Activated naive CD8-positive, alpha-beta T cell treated with anti-CD3 and anti-CD28 coated beads, Interleukin-2, amount 10 ng/mL, durations not matched to agents 7 days and 5 days (primary cell): Measurements from ENCODE around the gene L3MBTL4. TPM values are rescaled to one million over a fixed set of nuclear protein-coding genes. Genes with fewer than 3 reads are reported as not detected.

ENCODE experiments used
- ATAC-seq: fragments of 150-1000 bp; cut with Tn5 transposase; one replicate; pipeline ENCODE4 v1.10.0; 2021; ENCODE audit warnings: low read depth, moderate library complexity
- POLR2A ChIA-PET: fragments of 350-600 bp; sonication (Branson Sonifier 250); formaldehyde crosslinking; loops from one replicate; lab custom pipeline; 2021; ENCODE audit warnings: antibody characterized with exemption; lab: Charles Lee
- DNase-seq: peaks from one replicate; pipeline ENCODE4 v3.0.0; 2021
- H3K27ac Mint-ChIP-seq: one replicate; pipeline ENCODE4 v1.8.0; 2022; ENCODE audit warnings: mild to moderate bottlenecking, mixed read lengths
- H3K27me3 Mint-ChIP-seq: one replicate; pipeline ENCODE4 v1.8.0; 2022; ENCODE audit warnings: mild to moderate bottlenecking, moderate library complexity, mixed read lengths
- H3K36me3 Mint-ChIP-seq: one replicate; pipeline ENCODE4 v1.8.0; 2021; ENCODE audit warnings: mild to moderate bottlenecking, mixed read lengths
- H3K4me1 Mint-ChIP-seq: one replicate; pipeline ENCODE4 v1.8.0; 2021; ENCODE audit warnings: mixed read lengths
- H3K4me3 Mint-ChIP-seq: one replicate; pipeline ENCODE4 v1.8.0; 2022; ENCODE audit warnings: mild to moderate bottlenecking, moderate library complexity, mixed read lengths
- H3K9me3 Mint-ChIP-seq: one replicate; pipeline ENCODE4 v1.8.0; 2021; ENCODE audit warnings: mixed read lengths
- total RNA-seq, 2 experiments: library from RNA; stranded (reverse); gene quantifications; one replicate each; pipeline ENCODE4 v1.2.3, GENCODE V29; 2021

The L3MBTL4 gene
- total RNA-seq, 2 experiments from 2014 or later = 0.08 to 0.09 TPM

- Mint-ChIP-seq H3K9me3 (no peaks in the 10 kb centered on the region), H3K27ac (no peak overlapping the region), H3K4me3 (no peak overlapping the region), H3K27me3 (no peaks in the 10 kb centered on the region), H3K36me3 (no peaks in the 10 kb centered on the region), H3K4me1 (no peaks in the 10 kb centered on the region)
- DNase-seq (no peak), ATAC-seq (no peak)
- POLR2A ChIA-PET = no interaction called here
Observed at GRCh38 chr18:6013171-6013810, 401.4 kb downstream of the L3MBTL4 start.

DNA sequence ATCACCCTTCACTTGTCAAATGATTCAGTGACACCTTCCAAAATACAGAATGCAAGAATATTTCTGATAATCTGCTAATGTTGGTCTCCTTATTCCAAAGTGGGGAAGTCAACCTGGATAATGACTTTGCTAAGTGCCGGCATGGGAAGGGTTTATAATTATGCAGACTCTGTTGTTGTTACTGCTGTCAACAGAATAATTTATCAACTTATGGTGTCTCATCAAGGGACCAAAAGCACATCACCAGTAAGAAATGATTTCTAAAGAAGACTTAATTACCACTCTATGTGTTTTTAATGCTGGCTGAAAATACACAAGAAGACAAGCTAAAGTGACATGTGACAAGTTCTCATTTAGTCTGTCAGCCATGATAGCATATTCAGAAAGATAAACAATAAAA lies 403.8 kb downstream of the L3MBTL4 start:
- Mint-ChIP-seq H3K36me3 (no peaks in the 10 kb centered on the region), H3K4me1 (no peaks in the 10 kb centered on the region), H3K9me3 (no peaks in the 10 kb centered on the region), H3K27ac (no peak overlapping the region), H3K4me3 (no peak overlapping the region), H3K27me3 (no peaks in the 10 kb centered on the region)
- POLR2A ChIA-PET = no interaction called here
- ATAC-seq = no peak
- DNase-seq = no peak

- POLR2A ChIA-PET = no interaction called here
- Mint-ChIP-seq H3K27ac (no peak overlapping the region), H3K4me1 (peaks cover 3% of the 10 kb centered on the region), H3K27me3 (no peaks in the 10 kb centered on the region), H3K36me3 (no peaks in the 10 kb centered on the region), H3K4me3 (no peak overlapping the region), H3K9me3 (no peaks in the 10 kb centered on the region)
- no peak for DNase-seq
- no peak for ATAC-seq
Observed at GRCh38 chr18:6010284-6010683, 404.4 kb downstream of the L3MBTL4 start.

GRCh38 chr18:6009756-6010155 lies 405.0 kb downstream of the L3MBTL4 start:
- Mint-ChIP-seq H3K4me3 (no peak overlapping the region), H3K9me3 (no peaks in the 10 kb centered on the region), H3K27ac (no peak overlapping the region), H3K36me3 (no peaks in the 10 kb centered on the region), H3K4me1 (peaks cover 3% of the 10 kb centered on the region), H3K27me3 (no peaks in the 10 kb centered on the region)
- DNase-seq (no peak), ATAC-seq (no peak)
- POLR2A ChIA-PET = no interaction called here

DNA sequence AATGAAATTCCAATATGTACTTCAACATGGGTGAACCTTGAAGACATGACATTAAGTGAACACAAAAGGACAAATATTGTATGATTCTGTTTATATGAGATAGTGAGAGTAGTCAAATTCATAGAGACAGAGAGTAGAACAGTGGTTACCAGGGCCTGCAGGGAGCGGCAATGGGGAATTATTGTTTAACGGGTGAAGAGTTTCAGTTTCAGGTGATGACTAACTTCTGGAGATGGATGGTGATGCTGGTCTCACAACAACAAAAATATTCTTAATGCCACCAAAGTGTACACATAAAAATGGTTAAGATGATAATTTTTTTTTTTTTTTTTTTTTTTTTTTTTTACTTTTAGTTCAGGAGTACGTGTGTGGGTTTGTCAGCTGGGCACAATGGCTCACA lies 410.0 kb downstream of the L3MBTL4 start:
- H3K27ac Mint-ChIP-seq = no peak overlapping the region
- peaks cover 5% of the 10 kb centered on the region for H3K27me3 Mint-ChIP-seq
- POLR2A ChIA-PET = no interaction called here
- ATAC-seq (peak; percentile 47), DNase-seq (no peak)
- H3K9me3 Mint-ChIP-seq = peaks cover 2% of the 10 kb centered on the region
- peaks cover 9% of the 10 kb centered on the region for H3K4me1 Mint-ChIP-seq
- H3K4me3 Mint-ChIP-seq = no peak overlapping the region
- no peaks in the 10 kb centered on the region for H3K36me3 Mint-ChIP-seq

DNA sequence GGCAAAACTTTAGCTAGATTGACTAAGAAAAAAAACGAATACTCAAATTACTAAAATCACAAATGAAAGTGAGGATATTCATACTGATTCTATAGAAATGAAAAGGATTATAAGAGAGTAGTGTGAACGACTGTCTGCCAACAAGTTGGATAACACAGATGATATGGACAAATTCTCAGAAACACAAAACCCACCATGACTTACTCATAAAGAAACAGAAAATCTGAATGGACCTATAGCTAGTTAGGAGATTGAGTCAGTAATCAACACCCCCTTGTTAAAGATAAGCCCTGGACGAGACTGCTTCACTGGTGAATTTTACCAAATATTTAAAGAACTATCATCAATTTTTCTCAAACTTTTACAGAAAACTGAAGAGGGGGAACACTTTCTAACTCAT lies 410.6 kb downstream of the L3MBTL4 start:
- peak overlapping the region; percentile 9 for H3K4me3 Mint-ChIP-seq
- peaks cover 5% of the 10 kb centered on the region for H3K27me3 Mint-ChIP-seq
- no peak overlapping the region for H3K27ac Mint-ChIP-seq
- peaks cover 2% of the 10 kb centered on the region for H3K9me3 Mint-ChIP-seq
- H3K36me3 Mint-ChIP-seq = no peaks in the 10 kb centered on the region
- POLR2A ChIA-PET = no interaction called here
- DNase-seq (no peak), ATAC-seq (no peak)
- peaks cover 12% of the 10 kb centered on the region for H3K4me1 Mint-ChIP-seq

DNA sequence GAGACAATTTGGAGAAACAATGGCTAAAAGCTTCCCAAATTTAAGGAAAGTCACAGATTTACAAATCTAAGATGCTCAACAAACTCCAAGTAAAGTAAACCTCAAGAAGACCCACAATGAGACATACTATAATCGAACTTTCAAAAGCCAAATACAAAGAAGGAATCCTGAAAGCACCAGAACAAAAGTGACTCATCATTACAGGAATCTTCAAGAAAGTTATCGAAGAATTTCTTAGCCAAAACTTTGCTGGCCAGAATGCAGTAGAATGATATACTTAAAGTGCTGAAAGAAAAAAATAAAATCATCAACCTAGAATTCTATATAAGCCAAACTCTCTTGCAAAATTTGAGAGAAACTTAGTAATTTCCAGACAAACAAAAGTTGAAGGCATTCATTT lies 412.8 kb downstream of the L3MBTL4 start:
- Mint-ChIP-seq H3K9me3 (peaks cover 2% of the 10 kb centered on the region), H3K4me3 (no peak overlapping the region), H3K27ac (no peak overlapping the region), H3K4me1 (peaks cover 12% of the 10 kb centered on the region), H3K36me3 (no peaks in the 10 kb centered on the region), H3K27me3 (peaks cover 5% of the 10 kb centered on the region)
- DNase-seq (no peak), ATAC-seq (no peak)
- POLR2A ChIA-PET = no interaction called here

GRCh38 chr18:5998907-5999306 lies 415.8 kb downstream of the L3MBTL4 start:
- H3K4me1 Mint-ChIP-seq = peaks cover 2% of the 10 kb centered on the region
- H3K4me3 Mint-ChIP-seq = no peak overlapping the region
- DNase-seq (no peak), ATAC-seq (no peak)
- H3K36me3 Mint-ChIP-seq = no peaks in the 10 kb centered on the region
- H3K9me3 Mint-ChIP-seq = peaks cover 2% of the 10 kb centered on the region
- H3K27ac Mint-ChIP-seq = no peak overlapping the region
- H3K27me3 Mint-ChIP-seq = peaks cover 7% of the 10 kb centered on the region
- POLR2A ChIA-PET = no interaction called here

DNA sequence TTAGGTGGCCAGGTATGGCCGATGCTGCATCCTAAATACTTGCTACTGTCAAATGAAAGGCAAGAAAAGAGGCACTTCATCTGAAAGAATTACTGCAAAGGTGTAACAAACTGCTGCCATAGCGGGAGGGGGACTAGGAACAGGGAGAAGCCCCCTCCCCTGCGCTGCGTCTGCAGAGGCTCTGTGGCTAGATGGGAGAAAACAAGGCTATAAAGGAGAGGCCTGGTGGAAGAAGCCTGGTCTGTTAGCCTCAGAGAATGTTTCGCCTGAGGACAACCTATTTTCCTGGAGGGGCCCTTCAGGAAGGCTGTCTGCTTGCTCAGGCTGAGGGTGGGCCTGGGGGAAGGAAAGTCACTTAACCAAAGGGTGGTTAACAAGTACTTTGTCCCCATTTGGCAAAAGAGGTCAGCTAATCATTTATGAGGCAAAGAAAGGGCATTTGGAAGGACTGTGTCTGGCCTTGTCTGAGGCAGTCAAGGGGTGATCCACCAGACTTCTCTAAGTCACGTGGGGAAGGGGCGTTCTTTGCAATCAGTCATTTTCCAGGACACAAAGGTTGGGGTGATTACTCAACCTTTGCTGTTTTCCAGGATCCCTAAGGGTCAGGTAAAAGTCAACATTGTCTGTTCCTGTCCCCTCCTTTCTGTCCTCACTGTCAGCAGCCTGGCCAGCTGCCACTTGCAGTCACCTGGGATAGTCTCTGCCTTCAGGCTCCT lies 416.4 kb downstream of the L3MBTL4 start:
- Mint-ChIP-seq H3K27me3 (peaks cover 7% of the 10 kb centered on the region), H3K4me3 (no peak overlapping the region), H3K9me3 (peaks cover 2% of the 10 kb centered on the region), H3K36me3 (no peaks in the 10 kb centered on the region), H3K4me1 (peaks cover 2% of the 10 kb centered on the region), H3K27ac (no peak overlapping the region)
- POLR2A ChIA-PET = no interaction called here
- DNase-seq = no peak
- no peak for ATAC-seq

DNA sequence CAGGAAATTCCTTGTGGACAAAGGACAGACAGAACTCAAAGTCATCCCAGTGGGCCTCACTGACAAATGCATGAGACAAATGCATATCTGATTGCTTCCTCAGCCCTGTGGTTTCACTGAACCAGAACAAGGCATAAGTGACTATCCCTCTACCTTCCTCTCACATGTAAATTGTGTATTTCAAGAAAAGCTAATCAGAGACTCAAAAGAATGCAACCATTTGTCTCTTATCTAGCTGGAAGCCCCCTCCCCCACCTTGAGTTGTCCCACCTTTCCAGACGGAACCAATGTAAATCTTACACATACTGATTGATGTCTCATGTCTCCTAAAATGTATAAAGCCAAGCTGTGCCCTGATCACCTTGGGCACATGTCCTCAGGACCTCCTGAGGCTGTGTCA lies 417.4 kb downstream of the L3MBTL4 start:
- peaks cover 2% of the 10 kb centered on the region for H3K9me3 Mint-ChIP-seq
- peaks cover 7% of the 10 kb centered on the region for H3K27me3 Mint-ChIP-seq
- H3K36me3 Mint-ChIP-seq = no peaks in the 10 kb centered on the region
- peaks cover 2% of the 10 kb centered on the region for H3K4me1 Mint-ChIP-seq
- no peak overlapping the region for H3K4me3 Mint-ChIP-seq
- POLR2A ChIA-PET = no interaction called here
- ATAC-seq (no peak), DNase-seq (no peak)
- H3K27ac Mint-ChIP-seq = no peak overlapping the region

- POLR2A ChIA-PET = no interaction called here
- DNase-seq (no peak), ATAC-seq (no peak)
- Mint-ChIP-seq H3K36me3 (no peaks in the 10 kb centered on the region), H3K4me1 (peaks cover 2% of the 10 kb centered on the region), H3K27ac (no peak overlapping the region), H3K4me3 (no peak overlapping the region), H3K27me3 (peaks cover 2% of the 10 kb centered on the region), H3K9me3 (peaks cover 3% of the 10 kb centered on the region)
Observed at GRCh38 chr18:5995626-5996025, 419.1 kb downstream of the L3MBTL4 start.

DNA sequence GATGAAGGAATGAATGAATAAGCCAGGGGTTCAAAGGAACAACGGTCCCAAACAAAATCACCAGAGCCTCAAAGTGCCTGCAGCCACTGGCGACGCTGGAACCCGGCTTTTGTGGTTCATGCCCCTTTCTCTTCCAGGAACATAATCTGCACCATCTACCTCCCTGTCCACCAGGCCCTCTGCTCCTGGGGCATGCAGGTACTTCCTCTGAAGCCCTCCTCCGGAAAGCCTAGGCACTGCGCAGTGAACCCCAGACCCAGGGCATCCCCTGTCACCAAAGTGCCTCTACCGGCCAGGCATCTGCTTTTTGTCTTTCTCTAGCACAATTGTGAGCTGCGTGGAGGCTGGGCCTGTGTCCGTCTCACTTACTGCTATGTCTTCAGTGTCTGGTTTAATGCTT lies 420.8 kb downstream of the L3MBTL4 start:
- no peak for ATAC-seq
- Mint-ChIP-seq H3K27me3 (peaks cover 2% of the 10 kb centered on the region), H3K27ac (no peak overlapping the region), H3K4me3 (no peak overlapping the region), H3K36me3 (no peaks in the 10 kb centered on the region), H3K9me3 (peaks cover 1% of the 10 kb centered on the region), H3K4me1 (no peaks in the 10 kb centered on the region)
- POLR2A ChIA-PET = no interaction called here
- no peak for DNase-seq

GRCh38 chr18:5992381-5992780 lies 422.3 kb downstream of the L3MBTL4 start:
- ATAC-seq = no peak

DNA sequence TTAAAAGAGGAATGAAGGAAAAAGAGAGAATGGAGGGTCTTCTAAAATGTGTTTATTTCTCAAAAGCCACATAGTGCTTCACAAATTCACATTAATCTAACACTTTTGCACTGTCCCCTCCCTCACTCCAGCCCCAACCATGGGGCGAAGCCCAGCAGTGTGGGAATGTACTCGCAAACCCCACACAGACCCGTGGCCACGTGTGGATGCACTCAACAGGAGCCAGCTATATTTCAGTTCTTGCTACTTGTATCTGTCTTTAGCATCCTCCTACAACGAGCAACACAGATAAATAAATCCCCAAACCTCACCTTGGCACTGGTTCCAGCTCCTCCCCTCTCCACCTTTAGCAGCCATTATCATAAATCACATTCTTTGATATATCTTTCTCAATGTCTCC lies 427.5 kb downstream of the L3MBTL4 start:
- H3K4me3 Mint-ChIP-seq = no peak overlapping the region
- no peak for ATAC-seq
- no peaks in the 10 kb centered on the region for H3K27me3 Mint-ChIP-seq
- no peaks in the 10 kb centered on the region for H3K4me1 Mint-ChIP-seq
- POLR2A ChIA-PET = no interaction called here
- DNase-seq = no peak
- no peak overlapping the region for H3K27ac Mint-ChIP-seq
- peaks cover 1% of the 10 kb centered on the region for H3K9me3 Mint-ChIP-seq
- no peaks in the 10 kb centered on the region for H3K36me3 Mint-ChIP-seq

More at GRCh38 chr18:5992381-5992780, 422.3 kb downstream of the L3MBTL4 start:
- H3K9me3 Mint-ChIP-seq = peaks cover 1% of the 10 kb centered on the region
- H3K27ac Mint-ChIP-seq = no peak overlapping the region
- H3K36me3 Mint-ChIP-seq = no peaks in the 10 kb centered on the region
- POLR2A ChIA-PET = no interaction called here
- DNase-seq = no peak
- H3K4me3 Mint-ChIP-seq = no peak overlapping the region
- H3K4me1 Mint-ChIP-seq = no peaks in the 10 kb centered on the region
- H3K27me3 Mint-ChIP-seq = peaks cover 2% of the 10 kb centered on the region
